Gastrocnemius medialis (tissue), 4 donors: ENCODE results near the gene WAPL.

Experiments
- POLR2A ChIP-seq, 2 donors: fragments of 450-650 bp; IDR thresholded peaks; one replicate each; pipeline ENCODE4 v1.6.1; 2017; ENCODE audit warnings: antibody characterized with exemption in 2 of 2, mild to moderate bottlenecking in 2 of 2, moderate library complexity in 2 of 2
- TF ChIP-seq, protein P1 (sequence below), 5 experiments: fragments of 450-650 bp in 3 of 5; fragments of 200-600 bp in 2 of 5; sonication (generic) in 2 of 5; IDR thresholded peaks in 4 of 5; conservative IDR thresholded peaks in 1 of 5; 1 replicate in 4 of 5; 2 replicates in 1 of 5; pipeline ENCODE4 v1.5.1; 2016 to 2019; ENCODE audit warnings: antibody characterized with exemption in 5 of 5, mild to moderate bottlenecking in 3 of 5, moderate library complexity in 3 of 5

DNA sequence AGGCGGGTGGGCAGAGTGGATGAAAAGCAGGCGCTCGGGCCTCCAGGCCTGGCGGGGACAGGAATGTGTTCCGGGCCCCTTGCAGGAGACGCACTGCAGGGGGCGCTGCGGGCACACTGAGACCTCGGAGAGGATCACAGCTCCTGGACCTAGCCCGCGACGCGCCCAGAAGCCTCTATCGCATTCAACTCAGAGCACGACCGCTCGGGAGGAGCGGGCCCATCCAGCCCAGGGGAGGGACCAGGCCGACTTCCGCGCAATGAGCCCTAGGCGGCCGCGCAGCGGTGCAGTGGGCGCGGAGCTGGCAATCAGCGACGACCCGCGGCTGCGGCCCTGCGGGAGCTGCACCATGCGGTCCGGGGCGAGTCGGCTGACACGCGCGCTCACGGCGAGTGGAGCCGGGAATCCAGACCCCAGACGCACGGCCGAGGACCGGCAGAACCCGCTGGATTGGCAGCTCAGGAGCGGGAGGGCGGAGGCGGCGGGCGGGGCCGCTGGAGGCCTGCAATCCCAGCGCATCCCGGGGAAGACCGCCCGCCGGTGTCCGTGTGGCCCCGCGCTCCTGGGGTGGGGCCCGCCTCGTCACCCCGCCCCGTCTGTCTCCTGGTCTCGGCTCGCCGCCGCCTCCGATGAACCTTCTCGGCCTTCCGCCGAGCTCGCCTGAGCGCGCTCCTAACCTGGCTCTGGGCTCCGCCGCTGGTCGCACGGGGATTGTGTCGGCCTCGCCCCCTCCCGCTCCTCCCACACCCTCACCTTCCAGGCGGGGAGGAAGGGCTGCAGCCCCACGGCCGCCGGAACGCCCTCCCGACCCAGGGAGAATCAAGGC, 121.5 kb downstream of the WAPL start:
- TF ChIP-seq, protein P1, sequence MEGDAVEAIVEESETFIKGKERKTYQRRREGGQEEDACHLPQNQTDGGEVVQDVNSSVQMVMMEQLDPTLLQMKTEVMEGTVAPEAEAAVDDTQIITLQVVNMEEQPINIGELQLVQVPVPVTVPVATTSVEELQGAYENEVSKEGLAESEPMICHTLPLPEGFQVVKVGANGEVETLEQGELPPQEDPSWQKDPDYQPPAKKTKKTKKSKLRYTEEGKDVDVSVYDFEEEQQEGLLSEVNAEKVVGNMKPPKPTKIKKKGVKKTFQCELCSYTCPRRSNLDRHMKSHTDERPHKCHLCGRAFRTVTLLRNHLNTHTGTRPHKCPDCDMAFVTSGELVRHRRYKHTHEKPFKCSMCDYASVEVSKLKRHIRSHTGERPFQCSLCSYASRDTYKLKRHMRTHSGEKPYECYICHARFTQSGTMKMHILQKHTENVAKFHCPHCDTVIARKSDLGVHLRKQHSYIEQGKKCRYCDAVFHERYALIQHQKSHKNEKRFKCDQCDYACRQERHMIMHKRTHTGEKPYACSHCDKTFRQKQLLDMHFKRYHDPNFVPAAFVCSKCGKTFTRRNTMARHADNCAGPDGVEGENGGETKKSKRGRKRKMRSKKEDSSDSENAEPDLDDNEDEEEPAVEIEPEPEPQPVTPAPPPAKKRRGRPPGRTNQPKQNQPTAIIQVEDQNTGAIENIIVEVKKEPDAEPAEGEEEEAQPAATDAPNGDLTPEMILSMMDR (IDR thresholded peaks at IDR 0.05 in 4 of 5, conservative IDR thresholded peaks at IDR 0.05 in 1 of 5), result peak; percentile 87 to 96 (median 90)
- no peak for TF ChIP-seq POLR2A (IDR thresholded peaks at IDR 0.05)
